Measurements from ENCODE around the gene ETDB.
"Not testable (repeated sequence)": the region's sequence is repeated elsewhere in the genome, so short reads cannot be mapped to it uniquely, and the experiment has no call there.

The ETDB gene

DNA sequence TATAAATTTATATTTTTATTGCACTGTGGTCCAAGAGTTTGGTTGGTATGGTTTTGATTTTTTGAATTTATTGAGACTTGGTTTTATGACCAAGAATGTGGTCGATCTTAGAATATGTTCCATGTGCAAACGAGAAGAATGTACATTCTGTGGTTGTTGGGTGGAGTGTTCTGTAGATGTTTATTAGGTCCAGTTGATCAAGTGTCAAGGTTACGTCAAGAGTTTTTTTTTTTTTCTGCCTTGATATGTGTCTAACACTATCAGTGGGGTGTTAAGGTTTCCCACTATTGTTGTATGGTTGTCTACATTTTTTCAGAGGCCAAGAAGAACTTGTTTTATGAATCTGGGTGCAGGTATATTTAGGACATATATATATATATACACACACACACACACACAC, 10.8 kb downstream of the ETDB start:
- H3K4me3 ChIP-seq (replicated peaks; ENCODE audit: low read depth, low read length), result no peak overlapping the region
- no peak for DNase-seq (ENCODE audit: extremely low read depth, low read depth)
- no peak for TF ChIP-seq CTCF (IDR thresholded peaks at IDR 0.05; ENCODE audit: low read depth, low read length, missing control alignments)

- no peak overlapping the region for H3K4me3 ChIP-seq (replicated peaks; ENCODE audit: low read depth, low read length)
- no peak for DNase-seq (ENCODE audit: extremely low read depth, low read depth)
- TF ChIP-seq CTCF (IDR thresholded peaks at IDR 0.05; ENCODE audit: low read depth, low read length, missing control alignments), result no peak
Observed at GRCh38 chrX:135099493-135099783, 20.9 kb downstream of the ETDB start.

- not testable (repeated sequence) for DNase-seq (ENCODE audit: extremely low read depth, low read depth); H3K4me3 ChIP-seq (replicated peaks; ENCODE audit: low read depth, low read length)
Observed at GRCh38 chrX:135097196-135097744, 23.1 kb downstream of the ETDB start.

- TF ChIP-seq CTCF (IDR thresholded peaks at IDR 0.05; ENCODE audit: low read depth, low read length, missing control alignments), result no peak
Observed at GRCh38 chrX:135095715-135096114, 24.6 kb downstream of the ETDB start.

DNA sequence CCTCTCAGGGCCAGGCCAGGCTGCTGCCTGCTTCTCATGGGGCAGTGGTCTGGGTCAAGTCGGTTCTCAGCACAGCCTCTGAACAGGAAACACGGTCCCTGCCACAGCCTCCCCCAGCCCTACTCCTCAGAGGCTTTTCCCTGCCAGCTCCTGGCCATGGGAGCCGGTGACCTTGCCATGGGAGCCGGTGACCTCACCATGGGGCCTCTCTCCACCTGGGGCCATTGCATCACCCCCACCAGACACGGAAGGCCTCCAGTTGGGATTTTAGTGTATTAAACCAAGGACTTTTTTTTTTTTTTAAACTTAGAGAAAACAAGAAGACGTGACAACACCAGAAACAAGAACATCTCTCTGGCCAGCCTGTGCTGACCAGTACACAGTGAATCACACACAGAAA, 25.6 kb downstream of the ETDB start:
- no peak for DNase-seq (ENCODE audit: extremely low read depth, low read depth)
- H3K4me3 ChIP-seq (replicated peaks; ENCODE audit: low read depth, low read length), result no peak overlapping the region
- no peak for TF ChIP-seq CTCF (IDR thresholded peaks at IDR 0.05; ENCODE audit: low read depth, low read length, missing control alignments)

More at GRCh38 chrX:135095715-135096114, 24.6 kb downstream of the ETDB start:
- DNase-seq (ENCODE audit: extremely low read depth, low read depth), result no peak
- no peak overlapping the region for H3K4me3 ChIP-seq (replicated peaks; ENCODE audit: low read depth, low read length)

- DNase-seq (ENCODE audit: extremely low read depth, low read depth), result no peak
- TF ChIP-seq CTCF (IDR thresholded peaks at IDR 0.05; ENCODE audit: low read depth, low read length, missing control alignments), result no peak
- H3K4me3 ChIP-seq (replicated peaks; ENCODE audit: low read depth, low read length), result no peak overlapping the region
Observed at GRCh38 chrX:135089126-135089525, 31.2 kb downstream of the ETDB start.

- no peak for TF ChIP-seq CTCF (IDR thresholded peaks at IDR 0.05; ENCODE audit: low read depth, low read length, missing control alignments)
- DNase-seq (ENCODE audit: extremely low read depth, low read depth), result no peak
- H3K4me3 ChIP-seq (replicated peaks; ENCODE audit: low read depth, low read length), result no peak overlapping the region
Observed at GRCh38 chrX:135087867-135088266, 32.5 kb downstream of the ETDB start.
